K562 (cell line): ENCODE data around the gene CCDC18. TPM values are rescaled to one million over a fixed set of nuclear protein-coding genes. Genes with fewer than 3 reads are reported as not detected.

Source experiments
- ATAC-seq: fragments of 200-7000 bp; cut with Tn5 transposase; 3 replicates; pipeline ENCODE4 v1.9.1; 2020; ENCODE audit warnings: moderate library complexity
- BruUV-seq: library from RNA; stranded (reverse); fragments of 400-500 nt; replicated peaks from 2 replicates; lab custom pipeline; 2021; lab: Mats Ljungman, UMichigan
- CTCF ChIA-PET: fragments of 300-600 bp; formaldehyde crosslinking; extraction: SDS; loops from one replicate; lab custom pipeline; 2021; ENCODE audit warnings: low intra/inter-chr PET ratio; lab: Yijun Ruan, JAX
- POLR2A ChIA-PET: fragments of 300-600, 350-650 bp; sonication (Branson Sonifier 250); formaldehyde crosslinking; extraction: SDS; loops from one replicate; lab custom pipeline; 2021; ENCODE audit warnings: antibody characterized with exemption, inconsistent platforms; lab: Yijun Ruan, JAX
- DNase-seq, 4 experiments: peaks; one replicate each; pipeline versions ENCODE4 v3.0.0 to v3.0.0-alpha.2; 2011 to 2018; ENCODE audit warnings: low spot score in 3 of 4, mixed read lengths in 3 of 4; ENCODE audit errors: extremely low read depth in 1 of 4
- FAIRE-seq: peaks from 2 replicates; lab custom pipeline; 2011; peaks lifted over from hg19 to GRCh38; lab: Jason Lieb, UNC
- H2AFZ ChIP-seq: 2 replicates; pipeline ENCODE4 v1.6.0; 2011; ENCODE audit warnings: low read depth, low read length, control low read depth, inconsistent platforms
- H3K27ac ChIP-seq: fragments of 200-600 bp; 3 replicates; pipeline ENCODE4 v1.8.0; 2011; ENCODE audit warnings: low read depth, mild to moderate bottlenecking, control low read depth, inconsistent platforms, low read length, moderate library complexity, mixed read lengths; ENCODE audit errors: extremely low read depth
- H3K27me3 ChIP-seq, 2 experiments: fragments of 300-600 bp in 1 of 2; 2 replicates in 1 of 2; 3 replicates in 1 of 2; pipeline versions ENCODE4 v1.6.0 to v1.8.0; 2011; ENCODE audit warnings: inconsistent platforms in 2 of 2, low read length in 2 of 2, mild to moderate bottlenecking in 1 of 2, mixed read lengths in 1 of 2, moderate library complexity in 1 of 2; ENCODE audit not compliant: control insufficient read depth in 2 of 2, insufficient read depth in 2 of 2
- H3K36me3 ChIP-seq: fragments of 300-600 bp; 3 replicates; pipeline ENCODE4 v1.8.0; 2011; ENCODE audit warnings: mild to moderate bottlenecking, low read length, inconsistent platforms; ENCODE audit not compliant: control insufficient read depth, insufficient read depth
- H3K4me1 ChIP-seq, 2 experiments: fragments of 200-600 bp in 1 of 2; replicated peaks in 1 of 2; 2 replicates in 1 of 2; 3 replicates in 1 of 2; pipeline versions ENCODE4 v1.5.1 to v1.8.0; 2011; ENCODE audit warnings: inconsistent platforms in 2 of 2, low read length in 2 of 2, mild to moderate bottlenecking in 1 of 2, mixed read lengths in 1 of 2, moderate library complexity in 1 of 2; ENCODE audit not compliant: control insufficient read depth in 2 of 2, insufficient read depth in 2 of 2
- H3K4me2 ChIP-seq: 2 replicates; pipeline ENCODE4 v1.6.1; 2011; ENCODE audit warnings: low read length, control low read depth, inconsistent platforms, mixed read lengths; ENCODE audit not compliant: insufficient read depth
- H3K4me3 ChIP-seq: fragments of 200-600 bp; sonication (generic), shearing (Covaris generic); 2 replicates; pipeline ENCODE4 v1.5.1; 2016; ENCODE audit warnings: control low read depth, inconsistent platforms
- H3K79me2 ChIP-seq: fragments of 200-600 bp; 3 replicates; pipeline ENCODE4 v1.8.0; 2011; ENCODE audit warnings: low read length, inconsistent platforms; ENCODE audit not compliant: control insufficient read depth, insufficient read depth
- H3K9ac ChIP-seq, 2 experiments: 2 replicates each; pipeline versions ENCODE4 v1.6.0 to v1.6.1; 2011; ENCODE audit warnings: low read depth in 2 of 2, low read length in 2 of 2, control low read depth in 1 of 2, inconsistent platforms in 1 of 2, mild to moderate bottlenecking in 1 of 2, mixed read lengths in 1 of 2; ENCODE audit not compliant: insufficient read depth in 1 of 2
- H3K9me1 ChIP-seq: one replicate; pipeline ENCODE4 v1.6.0; 2011; ENCODE audit warnings: inconsistent platforms, mild to moderate bottlenecking, low read length, moderate library complexity; ENCODE audit not compliant: control insufficient read depth, insufficient read depth
- H3K9me3 ChIP-seq: replicated peaks from 2 replicates; pipeline ENCODE4 v1.5.1; 2011; ENCODE audit warnings: low read depth, low read length, inconsistent platforms; ENCODE audit not compliant: control insufficient read depth, insufficient read depth
- H4K20me1 ChIP-seq: replicated peaks from 2 replicates; pipeline ENCODE4 v1.6.1; 2011; ENCODE audit warnings: low read length, inconsistent platforms, mixed read lengths; ENCODE audit not compliant: control insufficient read depth, insufficient read depth
- BMI1 ChIP-seq: fragments of 150-350 bp; IDR thresholded peaks from 2 replicates; pipeline ENCODE4 v1.6.1; 2014; ENCODE audit warnings: low read length
- DNMT1 ChIP-seq: fragments of 450-650 bp; IDR thresholded peaks from 2 replicates; pipeline ENCODE4 v1.6.1; 2016; ENCODE audit warnings: antibody characterized with exemption, mild to moderate bottlenecking
- E2F4 ChIP-seq: sonication (generic); formaldehyde crosslinking; IDR thresholded peaks from 2 replicates; pipeline ENCODE4 v1.8.0; 2022; ENCODE audit warnings: mild to moderate bottlenecking, low read depth, missing genetic modification reagents
- FOXP1 ChIP-seq: sonication (generic); formaldehyde crosslinking; IDR thresholded peaks from 2 replicates; pipeline ENCODE4 v1.8.0; 2022; ENCODE audit warnings: mild to moderate bottlenecking, missing genetic modification reagents
- RB1 ChIP-seq: fragments of 450-650 bp; IDR thresholded peaks from 2 replicates; pipeline ENCODE4 v1.6.1; 2017; ENCODE audit warnings: low read depth, mild to moderate bottlenecking
- RBFOX2 ChIP-seq: fragments of 200-400 bp; formaldehyde crosslinking; IDR thresholded peaks from 2 replicates; pipeline ENCODE4 v1.6.1; 2017; ENCODE audit warnings: low read depth, mild to moderate bottlenecking, low read length, moderate library complexity
- RUNX1 ChIP-seq: sonication (generic); IDR thresholded peaks from 2 replicates; pipeline ENCODE4 v1.6.1; 2016; ENCODE audit warnings: antibody characterized with exemption, low read depth
- SIX5 ChIP-seq, 2 experiments: IDR thresholded peaks; 2 replicates each; pipeline ENCODE4 v1.6.1; 2011; ENCODE audit warnings: low read length in 2 of 2, borderline replicate concordance in 1 of 2, low read depth in 1 of 2, mild to moderate bottlenecking in 1 of 2, moderate library complexity in 1 of 2; ENCODE audit not compliant: insufficient read depth in 1 of 2
- TRIM24 ChIP-seq, 2 experiments: fragments of 450-650 bp; IDR thresholded peaks; 2 replicates each; pipeline ENCODE4 v1.6.1; 2016
- XRCC5 ChIP-seq: fragments of 200-400 bp; formaldehyde crosslinking; IDR thresholded peaks from 2 replicates; pipeline ENCODE4 v1.6.1; 2017; ENCODE audit warnings: low read depth, mild to moderate bottlenecking, low read length
- ZNF280B ChIP-seq: fragments of 250-450 bp; sonication (Bioruptor Pico); IDR thresholded peaks from 2 replicates; pipeline ENCODE4 v1.5.1; 2021; ENCODE audit warnings: mild to moderate bottlenecking
- ZNF316 ChIP-seq: fragments of 450-650 bp; IDR thresholded peaks from 2 replicates; pipeline ENCODE4 v1.6.1; 2016
- ZNF347 ChIP-seq: fragments of 450-650 bp; formaldehyde crosslinking; IDR thresholded peaks from 2 replicates; pipeline ENCODE4 v1.4.0; 2020; ENCODE audit warnings: low read depth, mild to moderate bottlenecking, moderate library complexity
- ZNF431 ChIP-seq: sonication (generic); formaldehyde crosslinking; IDR thresholded peaks from 2 replicates; pipeline ENCODE4 v1.8.0; 2022; ENCODE audit warnings: mild to moderate bottlenecking, missing genetic modification reagents
- WGBS: fragments of 100-300 bp; shearing (Covaris generic); methylation state at CpG from one replicate; pipeline ENCODE4 v1.1.6; 2016; ENCODE audit warnings: low coverage, mixed read lengths; ENCODE audit not compliant: insufficient coverage; ENCODE audit errors: missing lambda C conversion rate; 5-methylcytosine and 5-hydroxymethylcytosine counted together
- in situ Hi-C: fragments of 300-500 bp; cut with MboI; formaldehyde crosslinking; loops from 4 replicates; pipeline ENCODE4 v1.15.0; 2018; ENCODE audit warnings: inconsistent platforms, mixed read lengths
- intact Hi-C: fragments of 100-400 bp; cut with micrococcal nuclease; formaldehyde crosslinking; loops from 2 replicates; pipeline ENCODE4 v1.14.2; 2022
- polyA plus RNA-seq, 8 experiments: library from polyadenylated mRNA; depleted of rRNA in 4 of 8; stranded (reverse) in 5 of 8; unstranded in 3 of 8; fragments of >200 nt; fragmentation: Nextera tagmentation in 2 of 8; fragmentation: Illumina TruSeq in 1 of 8; extraction: Ambion mirVana in 2 of 8; extraction: Trizol in 1 of 8; gene quantifications; 2 replicates each; pipeline versions ENCODE4 v1.2.1 to v1.2.3, GENCODE V29; 2011 to 2014; ENCODE audit warnings: inconsistent platforms in 1 of 8, missing spikeins in 1 of 8
- total RNA-seq, 7 experiments: library from RNA; depleted of rRNA in 6 of 7; stranded (reverse); fragments of >200 nt in 6 of 7; fragmentation: Illumina TruSeq in 2 of 7; extraction: Trizol in 2 of 7; gene quantifications; 2 replicates each; pipeline versions ENCODE4 v1.2.1 to v1.2.3, GENCODE V29; 2011 to 2021; ENCODE audit warnings: low replicate concordance in 1 of 7
- TF ChIP-seq, protein P1 (sequence below): fragments of 250-450 bp; sonication (Bioruptor Pico); IDR thresholded peaks from 2 replicates; pipeline ENCODE4 v1.8.0; 2022; ENCODE audit warnings: inconsistent platforms, mild to moderate bottlenecking, moderate library complexity, borderline replicate concordance
- TF ChIP-seq, protein P2 (sequence below): fragments of 450-650 bp; IDR thresholded peaks from one replicate; pipeline ENCODE4 v1.6.1; 2018; ENCODE audit warnings: mild to moderate bottlenecking, moderate library complexity; ENCODE audit not compliant: partially characterized antibody
- TF ChIP-seq, protein P3 (sequence below): fragments of 450-650 bp; formaldehyde crosslinking; IDR thresholded peaks from 2 replicates; pipeline ENCODE4 v1.4.0; 2020; ENCODE audit warnings: mild to moderate bottlenecking, moderate library complexity

CCDC18 gene
- total and polyA plus RNA-seq, 9 of the 15 experiments (the other 6 are each of a cell fraction or from before 2014, with no cell fraction given), result 19.5 to 34.2 (median 24.3) TPM

DNA sequence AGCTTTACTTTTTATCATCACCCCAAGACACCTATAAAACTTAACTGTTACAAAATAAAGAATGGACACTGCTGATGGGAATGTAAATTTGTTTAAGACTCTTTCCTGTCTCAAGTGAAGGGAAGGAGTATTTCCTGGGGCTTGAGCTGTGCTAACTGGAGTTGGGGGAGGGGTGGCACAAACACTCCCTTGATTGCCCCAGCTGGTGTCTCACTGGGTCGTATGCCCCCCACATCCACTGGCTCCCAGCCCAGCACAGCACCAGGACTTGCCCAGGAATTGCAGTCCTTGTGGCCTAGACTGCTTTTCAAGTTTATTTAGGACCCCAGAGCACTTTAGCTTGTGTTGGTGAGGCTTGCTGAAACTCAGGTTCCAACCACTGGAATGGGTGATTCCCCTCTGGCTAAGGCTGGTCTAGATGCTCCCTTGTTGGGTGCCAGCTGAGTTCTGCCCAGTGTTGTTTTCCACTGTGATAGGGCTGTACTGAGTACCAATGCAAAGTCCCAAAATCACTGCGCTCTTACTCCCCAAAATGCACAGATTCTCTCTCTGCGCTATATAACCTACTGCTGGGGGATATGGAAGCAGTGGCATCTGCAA is 116.1 kb downstream of the CCDC18 start:
- ATAC-seq, result no peak
- Histone ChIP-seq H3K4me1 (no peaks in the 10 kb centered on the region), H3K27ac (no peak overlapping the region), H3K9ac (no peak overlapping the region), H3K4me2 (no peak overlapping the region), H3K9me3 (no peaks in the 10 kb centered on the region), H3K4me3 (no peak overlapping the region), H3K27me3 (no peaks in the 10 kb centered on the region), H3K79me2 (no peaks in the 10 kb centered on the region), H3K9me1 (no peaks in the 10 kb centered on the region), H3K36me3 (no peaks in the 10 kb centered on the region), H4K20me1 (no peaks in the 10 kb centered on the region), H2AFZ (no peak overlapping the region)
- intact Hi-C loops (no loop called here), in situ Hi-C loops (no loop called here)
- ChIA-PET CTCF (no interaction called here), POLR2A (interaction anchor here (0.7 to 1.0 kb wide), 2 partner anchors 8 to 31 kb away, joined by 3 read pairs; no protein-coding TSS in a partner anchor)
- BruUV-seq, result no TSS peak
- no peak for DNase-seq
- FAIRE-seq, result no peak
- 55% methylated on average over 3 of the region's 3 CpGs for WGBS
- TF ChIP-seq, protein P1, sequence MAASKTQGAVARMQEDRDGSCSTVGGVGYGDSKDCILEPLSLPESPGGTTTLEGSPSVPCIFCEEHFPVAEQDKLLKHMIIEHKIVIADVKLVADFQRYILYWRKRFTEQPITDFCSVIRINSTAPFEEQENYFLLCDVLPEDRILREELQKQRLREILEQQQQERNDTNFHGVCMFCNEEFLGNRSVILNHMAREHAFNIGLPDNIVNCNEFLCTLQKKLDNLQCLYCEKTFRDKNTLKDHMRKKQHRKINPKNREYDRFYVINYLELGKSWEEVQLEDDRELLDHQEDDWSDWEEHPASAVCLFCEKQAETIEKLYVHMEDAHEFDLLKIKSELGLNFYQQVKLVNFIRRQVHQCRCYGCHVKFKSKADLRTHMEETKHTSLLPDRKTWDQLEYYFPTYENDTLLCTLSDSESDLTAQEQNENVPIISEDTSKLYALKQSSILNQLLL (CRISPR knock-in tag), result no peak
- TF ChIP-seq RBFOX2 (no peak), E2F4 (CRISPR knock-in tag) (no peak), RUNX1 (no peak), FOXP1 (CRISPR knock-in tag) (no peak), DNMT1 (no peak), SIX5 (IDR thresholded peaks at IDR 0.05; ENCODE audit: borderline replicate concordance in 1 of 2, insufficient read depth in 1 of 2, low read depth in 1 of 2, low read length in 2 of 2) (no peak), XRCC5 (no peak), ZNF431 (CRISPR knock-in tag) (no peak), RB1 (no peak), TRIM24 (IDR thresholded peaks at IDR 0.05) (no peak), ZNF316 (no peak), ZNF347 (no peak), BMI1 (no peak), ZNF280B (CRISPR knock-in tag) (no peak)
- TF ChIP-seq, protein P2, sequence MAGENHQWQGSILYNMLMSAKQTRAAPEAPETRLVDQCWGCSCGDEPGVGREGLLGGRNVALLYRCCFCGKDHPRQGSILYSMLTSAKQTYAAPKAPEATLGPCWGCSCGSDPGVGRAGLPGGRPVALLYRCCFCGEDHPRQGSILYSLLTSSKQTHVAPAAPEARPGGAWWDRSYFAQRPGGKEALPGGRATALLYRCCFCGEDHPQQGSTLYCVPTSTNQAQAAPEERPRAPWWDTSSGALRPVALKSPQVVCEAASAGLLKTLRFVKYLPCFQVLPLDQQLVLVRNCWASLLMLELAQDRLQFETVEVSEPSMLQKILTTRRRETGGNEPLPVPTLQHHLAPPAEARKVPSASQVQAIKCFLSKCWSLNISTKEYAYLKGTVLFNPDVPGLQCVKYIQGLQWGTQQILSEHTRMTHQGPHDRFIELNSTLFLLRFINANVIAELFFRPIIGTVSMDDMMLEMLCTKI, result no peak
- TF ChIP-seq, protein P3, sequence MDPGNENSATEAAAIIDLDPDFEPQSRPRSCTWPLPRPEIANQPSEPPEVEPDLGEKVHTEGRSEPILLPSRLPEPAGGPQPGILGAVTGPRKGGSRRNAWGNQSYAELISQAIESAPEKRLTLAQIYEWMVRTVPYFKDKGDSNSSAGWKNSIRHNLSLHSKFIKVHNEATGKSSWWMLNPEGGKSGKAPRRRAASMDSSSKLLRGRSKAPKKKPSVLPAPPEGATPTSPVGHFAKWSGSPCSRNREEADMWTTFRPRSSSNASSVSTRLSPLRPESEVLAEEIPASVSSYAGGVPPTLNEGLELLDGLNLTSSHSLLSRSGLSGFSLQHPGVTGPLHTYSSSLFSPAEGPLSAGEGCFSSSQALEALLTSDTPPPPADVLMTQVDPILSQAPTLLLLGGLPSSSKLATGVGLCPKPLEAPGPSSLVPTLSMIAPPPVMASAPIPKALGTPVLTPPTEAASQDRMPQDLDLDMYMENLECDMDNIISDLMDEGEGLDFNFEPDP, result no peak
